K562 (cell line): ENCODE measurements around the gene FLAD1. TPM values are rescaled to one million over a fixed set of nuclear protein-coding genes. Genes with fewer than 3 reads are reported as not detected.
A peak's percentile ranks its signal among the peaks of the same experiment; 100 is the strongest.

Source experiments
- CBFA2T3 ChIP-seq: fragments of 450-650 bp; IDR thresholded peaks from 2 replicates; pipeline ENCODE4 v1.6.1; 2017
- ETV5 ChIP-seq: sonication (generic); formaldehyde crosslinking; IDR thresholded peaks from 2 replicates; pipeline ENCODE4 v1.4.0; 2020; ENCODE audit warnings: low read depth, mild to moderate bottlenecking, missing genetic modification reagents
- GATA2 ChIP-seq: sonication (generic); formaldehyde crosslinking; IDR thresholded peaks from 2 replicates; pipeline ENCODE4 v1.4.0; 2020; ENCODE audit warnings: mild to moderate bottlenecking, missing genetic modification reagents
- HNRNPL ChIP-seq: fragments of 200-400 bp; formaldehyde crosslinking; IDR thresholded peaks from 2 replicates; pipeline ENCODE4 v1.6.1; 2017; ENCODE audit warnings: low read depth, mild to moderate bottlenecking, low read length
- KAT8 ChIP-seq: fragments of 450-650 bp; IDR thresholded peaks from 2 replicates; pipeline ENCODE4 v1.6.1; 2016; ENCODE audit warnings: low read depth, mild to moderate bottlenecking
- KDM5B ChIP-seq: fragments of 200-600 bp; sonication (generic); IDR thresholded peaks from 2 replicates; pipeline ENCODE4 v1.6.1; 2012; ENCODE audit warnings: low read depth, mild to moderate bottlenecking, moderate library complexity, low read length, control low read depth, inconsistent platforms; ENCODE audit not compliant: insufficient replicate concordance
- LEF1 ChIP-seq: fragments of 450-650 bp; IDR thresholded peaks from 2 replicates; pipeline ENCODE4 v1.6.1; 2016; ENCODE audit warnings: mild to moderate bottlenecking
- MECOM ChIP-seq: fragments of 250-450 bp; sonication (Bioruptor Pico); IDR thresholded peaks from 2 replicates; pipeline ENCODE4 v1.8.0; 2022; ENCODE audit warnings: inconsistent platforms
- NFIX ChIP-seq: fragments of 250-450 bp; sonication (Bioruptor Pico); IDR thresholded peaks from 2 replicates; pipeline ENCODE4 v1.4.0; 2020; ENCODE audit warnings: low read depth, mild to moderate bottlenecking, moderate library complexity
- NR1H2 ChIP-seq: sonication (generic); formaldehyde crosslinking; IDR thresholded peaks from 2 replicates; pipeline ENCODE4 v1.4.0; 2020; ENCODE audit warnings: mild to moderate bottlenecking, missing genetic modification reagents
- SIRT6 ChIP-seq: IDR thresholded peaks from one replicate; pipeline ENCODE4 v1.6.1; 2012; ENCODE audit warnings: low read depth, mild to moderate bottlenecking, control low read depth, inconsistent platforms, low read length, moderate library complexity
- TAF9B ChIP-seq: fragments of 450-650 bp; IDR thresholded peaks from 2 replicates; pipeline ENCODE4 v1.6.1; 2018; ENCODE audit warnings: mild to moderate bottlenecking; ENCODE audit not compliant: partially characterized antibody
- TBP ChIP-seq: optimal IDR thresholded peaks from 2 replicates; pipeline ENCODE3; 2011; ENCODE audit warnings: low read depth, low read length, improper control_type of control experiment
- U2AF1 ChIP-seq: fragments of 200-400 bp; formaldehyde crosslinking; optimal IDR thresholded peaks from 2 replicates; pipeline ENCODE3; 2017; ENCODE audit warnings: mild to moderate bottlenecking, low read depth, low read length, moderate library complexity
- ZBTB1 ChIP-seq: sonication (generic); formaldehyde crosslinking; IDR thresholded peaks from 2 replicates; pipeline ENCODE4 v1.8.1; 2023; ENCODE audit warnings: missing genetic modification reagents, low read depth, mild to moderate bottlenecking, borderline replicate concordance
- ZBTB34 ChIP-seq: fragments of 250-450 bp; sonication (Bioruptor Pico); IDR thresholded peaks from 2 replicates; pipeline ENCODE4 v1.8.0; 2021; ENCODE audit warnings: mild to moderate bottlenecking, moderate library complexity
- ZFP36 ChIP-seq: fragments of 150-350 bp; IDR thresholded peaks from 2 replicates; pipeline ENCODE4 v1.6.1; 2018; ENCODE audit warnings: low read length, low read depth; ENCODE audit not compliant: partially characterized antibody
- ZNF239 ChIP-seq: fragments of 250-450 bp; sonication (Bioruptor Pico); IDR thresholded peaks from 2 replicates; pipeline ENCODE4 v1.4.0; 2020; ENCODE audit warnings: mild to moderate bottlenecking
- ZNF384 ChIP-seq: IDR thresholded peaks from 2 replicates; pipeline ENCODE4 v1.6.1; 2012; ENCODE audit warnings: low read depth, low read length, improper control_type of control experiment
- ZNF57 ChIP-seq: fragments of 450-650 bp; formaldehyde crosslinking; IDR thresholded peaks from 2 replicates; pipeline ENCODE4 v1.4.0; 2020; ENCODE audit warnings: mild to moderate bottlenecking, moderate library complexity
- ZNF695 ChIP-seq: fragments of 450-650 bp; formaldehyde crosslinking; IDR thresholded peaks from 2 replicates; pipeline ENCODE4 v1.4.0; 2020; ENCODE audit warnings: mild to moderate bottlenecking, moderate library complexity
- ZNF766 ChIP-seq: fragments of 200-800 bp; sonication (Bioruptor generic); conservative IDR thresholded peaks from 2 replicates; pipeline ENCODE4 v1.6.1; 2016; ENCODE audit warnings: missing genetic modification characterization, missing compliant biosample characterization
- polyA plus RNA-seq, 8 experiments: library from polyadenylated mRNA; depleted of rRNA in 4 of 8; stranded (reverse) in 5 of 8; unstranded in 3 of 8; fragments of >200 nt; fragmentation: Nextera tagmentation in 2 of 8; fragmentation: Illumina TruSeq in 1 of 8; extraction: Ambion mirVana in 2 of 8; extraction: Trizol in 1 of 8; gene quantifications; 2 replicates each; pipeline versions ENCODE4 v1.2.1 to v1.2.3, GENCODE V29; 2011 to 2014; ENCODE audit warnings: inconsistent platforms in 1 of 8, missing spikeins in 1 of 8
- total RNA-seq, 7 experiments: library from RNA; depleted of rRNA in 6 of 7; stranded (reverse); fragments of >200 nt in 6 of 7; fragmentation: Illumina TruSeq in 2 of 7; extraction: Trizol in 2 of 7; gene quantifications; 2 replicates each; pipeline versions ENCODE4 v1.2.1 to v1.2.3, GENCODE V29; 2011 to 2021; ENCODE audit warnings: low replicate concordance in 1 of 7
- TF ChIP-seq, protein P1 (sequence below): IDR thresholded peaks from 3 replicates; pipeline ENCODE4 v1.6.1; 2011; ENCODE audit warnings: borderline replicate concordance, mild to moderate bottlenecking, moderate library complexity; ENCODE audit not compliant: insufficient read length; ENCODE audit errors: extremely low read depth
- TF ChIP-seq, protein P2 (sequence below): fragments of 250-450 bp; sonication (Bioruptor Pico); IDR thresholded peaks from 2 replicates; pipeline ENCODE4 v1.4.0; 2020; ENCODE audit warnings: mild to moderate bottlenecking, moderate library complexity, borderline replicate concordance

FLAD1 gene
- total and polyA plus RNA-seq, 9 of the 15 experiments (the other 6 are each of a cell fraction or from before 2014, with no cell fraction given), result 24.9 to 85.8 (median 67.0) TPM

GRCh38 chr1:154974808-154975408, 8.2 kb upstream of the FLAD1 start (continued):
- TF ChIP-seq KDM5B (peak; percentile 53), ZNF766 (CRISPR knock-in tag) (no peak), ZBTB1 (CRISPR knock-in tag) (no peak; the same call in 1 of the 2 replicates), TBP (peak; percentile 86), TAF9B (no peak), GATA2 (no peak), HNRNPL (no peak), U2AF1 (no peak), NFIX (no peak), LEF1 (no peak), ZFP36 (no peak), MECOM (no peak), ZBTB34 (CRISPR knock-in tag) (no peak), NR1H2 (CRISPR knock-in tag) (no peak), KAT8 (no peak), ETV5 (no peak), ZNF695 (no peak), CBFA2T3 (no peak), ZNF57 (CRISPR knock-in tag) (no peak), SIRT6 (no peak), ZNF239 (CRISPR knock-in tag) (no peak), ZNF384 (no peak)
- TF ChIP-seq, protein P1, sequence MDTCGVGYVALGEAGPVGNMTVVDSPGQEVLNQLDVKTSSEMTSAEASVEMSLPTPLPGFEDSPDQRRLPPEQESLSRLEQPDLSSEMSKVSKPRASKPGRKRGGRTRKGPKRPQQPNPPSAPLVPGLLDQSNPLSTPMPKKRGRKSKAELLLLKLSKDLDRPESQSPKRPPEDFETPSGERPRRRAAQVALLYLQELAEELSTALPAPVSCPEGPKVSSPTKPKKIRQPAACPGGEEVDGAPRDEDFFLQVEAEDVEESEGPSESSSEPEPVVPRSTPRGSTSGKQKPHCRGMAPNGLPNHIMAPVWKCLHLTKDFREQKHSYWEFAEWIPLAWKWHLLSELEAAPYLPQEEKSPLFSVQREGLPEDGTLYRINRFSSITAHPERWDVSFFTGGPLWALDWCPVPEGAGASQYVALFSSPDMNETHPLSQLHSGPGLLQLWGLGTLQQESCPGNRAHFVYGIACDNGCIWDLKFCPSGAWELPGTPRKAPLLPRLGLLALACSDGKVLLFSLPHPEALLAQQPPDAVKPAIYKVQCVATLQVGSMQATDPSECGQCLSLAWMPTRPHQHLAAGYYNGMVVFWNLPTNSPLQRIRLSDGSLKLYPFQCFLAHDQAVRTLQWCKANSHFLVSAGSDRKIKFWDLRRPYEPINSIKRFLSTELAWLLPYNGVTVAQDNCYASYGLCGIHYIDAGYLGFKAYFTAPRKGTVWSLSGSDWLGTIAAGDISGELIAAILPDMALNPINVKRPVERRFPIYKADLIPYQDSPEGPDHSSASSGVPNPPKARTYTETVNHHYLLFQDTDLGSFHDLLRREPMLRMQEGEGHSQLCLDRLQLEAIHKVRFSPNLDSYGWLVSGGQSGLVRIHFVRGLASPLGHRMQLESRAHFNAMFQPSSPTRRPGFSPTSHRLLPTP, result no peak
- TF ChIP-seq, protein P2, sequence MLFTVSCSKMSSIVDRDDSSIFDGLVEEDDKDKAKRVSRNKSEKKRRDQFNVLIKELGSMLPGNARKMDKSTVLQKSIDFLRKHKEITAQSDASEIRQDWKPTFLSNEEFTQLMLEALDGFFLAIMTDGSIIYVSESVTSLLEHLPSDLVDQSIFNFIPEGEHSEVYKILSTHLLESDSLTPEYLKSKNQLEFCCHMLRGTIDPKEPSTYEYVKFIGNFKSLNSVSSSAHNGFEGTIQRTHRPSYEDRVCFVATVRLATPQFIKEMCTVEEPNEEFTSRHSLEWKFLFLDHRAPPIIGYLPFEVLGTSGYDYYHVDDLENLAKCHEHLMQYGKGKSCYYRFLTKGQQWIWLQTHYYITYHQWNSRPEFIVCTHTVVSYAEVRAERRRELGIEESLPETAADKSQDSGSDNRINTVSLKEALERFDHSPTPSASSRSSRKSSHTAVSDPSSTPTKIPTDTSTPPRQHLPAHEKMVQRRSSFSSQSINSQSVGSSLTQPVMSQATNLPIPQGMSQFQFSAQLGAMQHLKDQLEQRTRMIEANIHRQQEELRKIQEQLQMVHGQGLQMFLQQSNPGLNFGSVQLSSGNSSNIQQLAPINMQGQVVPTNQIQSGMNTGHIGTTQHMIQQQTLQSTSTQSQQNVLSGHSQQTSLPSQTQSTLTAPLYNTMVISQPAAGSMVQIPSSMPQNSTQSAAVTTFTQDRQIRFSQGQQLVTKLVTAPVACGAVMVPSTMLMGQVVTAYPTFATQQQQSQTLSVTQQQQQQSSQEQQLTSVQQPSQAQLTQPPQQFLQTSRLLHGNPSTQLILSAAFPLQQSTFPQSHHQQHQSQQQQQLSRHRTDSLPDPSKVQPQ (CRISPR knock-in tag), result no peak
